Motor neuron (in vitro differentiated cells): ENCODE data around the gene ACTRT2. TPM values are rescaled to one million over a fixed set of nuclear protein-coding genes. Genes with fewer than 3 reads are reported as not detected.
A peak's percentile ranks its signal among the peaks of the same experiment; 100 is the strongest.

ENCODE experiments used
- ATAC-seq, 8 experiments: fragments of 200-7000 bp; cut with Tn5 transposase; replicated peaks in 6 of 8; 2 replicates each; pipeline ENCODE4 v1.8.0; 2021; ENCODE audit warnings: mild to moderate bottlenecking in 8 of 8, moderate library complexity in 8 of 8
- H3K27ac ChIP-seq, 2 donors: fragments of 250-450 bp; sonication (Bioruptor Pico); 2 replicates each; pipeline ENCODE4 v1.9.0; 2021; ENCODE audit warnings: antibody characterized with exemption in 2 of 2, mild to moderate bottlenecking in 2 of 2, moderate library complexity in 1 of 2
- H3K4me1 ChIP-seq, 2 donors: fragments of 250-450 bp; sonication (Bioruptor Pico); replicated peaks in 1 of 2; 2 replicates each; pipeline ENCODE4 v1.6.1; 2021; ENCODE audit warnings: antibody characterized with exemption in 2 of 2, mild to moderate bottlenecking in 2 of 2, moderate library complexity in 1 of 2
- H3K4me3 ChIP-seq, 5 donors: fragments of 250-450 bp; sonication (Bioruptor Pico); 2 replicates each; pipeline ENCODE4 v1.9.0; 2021; ENCODE audit warnings: antibody characterized with exemption in 5 of 5, mild to moderate bottlenecking in 5 of 5, moderate library complexity in 4 of 5
- WGBS, 10 experiments: fragments of 450-650 bp; shearing (Covaris generic); methylation state at CpG; one replicate each; pipeline ENCODE4 v1.0.0; 2022; 5-methylcytosine and 5-hydroxymethylcytosine counted together
- in situ Hi-C, 9 experiments: fragments of 400-800 bp; cut with MboI; loops; one replicate each; pipeline ENCODE4 v1.15.0; 2021; ENCODE audit warnings: low sequenced_read_pairs in 9 of 9, low pct_unique_long_range_greater_than_20kb in 2 of 9; ENCODE audit not compliant: unreplicated experiment in 9 of 9
- total RNA-seq, 8 experiments: library from RNA; unstranded; fragments of 300-600 nt; gene quantifications; 2 replicates each; pipeline versions ENCODE4 v1.2.3 to v1.2.4, GENCODE V29; 2022

ACTRT2 gene
- total RNA-seq, 8 experiments from 2014 or later = 0.36 to 0.57 TPM; not detected in 6

DNA sequence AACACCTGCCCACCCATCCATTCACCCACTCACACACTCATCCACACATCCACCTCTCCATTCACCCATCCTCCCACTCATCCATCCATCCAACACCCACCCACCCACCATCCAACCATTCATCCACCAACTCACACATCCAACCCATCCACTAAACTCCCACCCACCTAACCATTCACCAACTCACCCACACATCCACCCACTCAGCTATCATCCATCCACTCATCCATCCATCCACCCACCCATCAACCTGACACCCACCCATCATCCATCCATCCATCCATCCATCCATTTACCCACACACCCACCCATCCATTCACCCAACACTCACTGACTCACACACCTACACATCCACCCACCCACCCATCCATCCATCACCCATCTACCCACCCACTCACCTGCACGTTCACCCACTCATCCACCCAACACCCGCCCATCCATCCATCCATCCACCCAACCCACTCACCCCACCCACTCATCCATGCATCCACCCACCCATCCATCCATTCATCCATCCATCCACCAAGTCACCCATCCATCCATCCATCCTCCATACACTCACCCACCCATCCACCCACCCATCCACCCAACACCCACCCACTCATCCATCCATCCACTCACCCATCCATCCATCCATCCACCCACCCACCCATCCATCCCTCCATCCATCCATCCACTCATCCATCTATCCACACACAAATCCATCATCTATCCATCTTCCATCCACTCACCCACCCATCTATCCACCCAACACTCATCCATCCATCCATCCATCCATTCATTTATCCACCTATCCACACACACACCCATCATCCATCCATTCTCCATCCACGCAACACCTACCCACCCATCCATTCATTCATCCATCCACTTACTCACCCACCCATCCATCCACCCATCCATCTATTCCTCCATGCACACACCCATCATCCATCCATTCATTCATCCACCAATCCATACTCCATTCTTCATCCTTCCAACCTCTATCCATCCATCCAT is 30.3 kb downstream of the ACTRT2 start:
- in situ Hi-C loops = loop anchor here in 3 of 9 experiments (25.0 kb wide), 3 partner anchors 89 to 336 kb away; no protein-coding TSS in a partner anchor
- H3K27ac ChIP-seq = no peak overlapping the region

GRCh38 chr1:3052501-3052900 is 31.2 kb downstream of the ACTRT2 start:
- no peak for ATAC-seq
- WGBS, 10 experiments = 14 to 60% (median 43%) methylated on average over 1 to 4 of the region's 5 CpGs; no CpG with 5 or more reads in 7 of the 10 experiments
- Histone ChIP-seq H3K4me3 (no peak overlapping the region), H3K27ac (no peak overlapping the region), H3K4me1 (no peaks in the 10 kb centered on the region)
- in situ Hi-C loops = loop anchor here in 3 of 9 experiments (25.0 kb wide), 3 partner anchors 90 to 335 kb away; no protein-coding TSS in a partner anchor

More for the DNA sequence above, 30.3 kb downstream of the ACTRT2 start:
- no peak for ATAC-seq
- Histone ChIP-seq H3K4me3 (no peak overlapping the region), H3K4me1 (no peaks in the 10 kb centered on the region)
- 27 to 86% (median 79%) methylated on average over 1 of the region's 3 CpGs; no CpG with 5 or more reads in 2 of the 10 experiments for WGBS, 10 experiments

DNA sequence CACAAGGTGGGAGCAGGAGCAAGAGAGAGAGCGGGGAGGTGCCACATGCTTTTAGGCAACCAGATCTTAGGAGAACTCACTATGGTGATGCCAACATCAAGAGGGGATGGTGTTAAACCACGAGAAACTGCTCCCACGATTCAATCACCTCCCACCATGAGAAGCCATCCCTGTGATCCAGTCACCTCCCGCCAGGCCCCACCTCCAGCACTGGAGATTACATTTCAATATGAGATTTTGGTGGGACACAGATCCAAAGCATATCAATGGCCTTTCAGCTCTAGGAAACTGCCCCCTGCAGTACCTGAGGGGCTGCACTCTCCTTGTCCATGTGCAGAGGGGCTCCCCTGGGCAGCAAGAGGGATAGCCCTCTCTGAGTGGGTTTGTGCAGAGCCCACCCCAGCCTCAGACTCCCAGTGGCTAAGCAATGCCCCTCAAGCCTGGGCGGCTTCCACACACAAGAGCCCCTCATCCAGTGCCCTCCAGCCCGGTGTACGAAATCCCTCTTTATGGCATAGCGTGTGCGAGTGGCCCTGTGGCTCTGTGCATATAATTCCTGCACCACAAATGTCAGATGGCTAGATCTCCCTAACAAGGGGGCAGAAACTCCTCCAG is 32.2 kb downstream of the ACTRT2 start:
- Histone ChIP-seq H3K4me1 (no peaks in the 10 kb centered on the region), H3K4me3 (no peak overlapping the region), H3K27ac (no peak overlapping the region)
- ATAC-seq = no peak
- 7 to 88% (median 48%) methylated on average over 3 to 9 of the region's 9 CpGs; no CpG with 5 or more reads in 3 of the 10 experiments for WGBS, 10 experiments
- in situ Hi-C loops = loop anchor here in 3 of 9 experiments (25.0 kb wide), 3 partner anchors 91 to 334 kb away; no protein-coding TSS in a partner anchor

DNA sequence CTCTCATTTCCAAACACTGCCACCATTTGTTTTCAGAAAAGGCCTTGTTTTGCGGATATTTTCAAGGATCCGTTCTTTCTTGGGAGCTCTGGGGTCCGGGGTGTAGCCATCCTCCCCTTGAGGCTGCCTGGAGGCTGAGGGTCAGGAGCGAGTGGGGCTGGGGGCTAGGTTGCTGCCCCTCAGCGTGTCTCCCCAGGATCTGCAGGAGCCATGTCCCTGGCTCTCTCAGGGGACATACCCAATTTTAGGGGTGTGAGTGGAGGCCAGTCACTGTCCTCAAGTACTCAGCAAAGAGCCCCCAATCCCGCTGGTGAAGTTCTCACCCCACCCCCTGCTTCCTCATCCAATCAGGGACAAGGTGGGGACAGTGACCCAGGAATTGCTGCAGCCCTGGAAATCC is 32.7 kb downstream of the ACTRT2 start:
- 0 to 78% (median 20%) methylated on average over 1 to 5 of the region's 6 CpGs; no CpG with 5 or more reads in 3 of the 10 experiments for WGBS, 10 experiments
- H3K4me3 ChIP-seq = no peak overlapping the region
- in situ Hi-C loops = loop anchor here in 3 of 9 experiments (25.0 kb wide), 3 partner anchors 92 to 333 kb away; no protein-coding TSS in a partner anchor

DNA sequence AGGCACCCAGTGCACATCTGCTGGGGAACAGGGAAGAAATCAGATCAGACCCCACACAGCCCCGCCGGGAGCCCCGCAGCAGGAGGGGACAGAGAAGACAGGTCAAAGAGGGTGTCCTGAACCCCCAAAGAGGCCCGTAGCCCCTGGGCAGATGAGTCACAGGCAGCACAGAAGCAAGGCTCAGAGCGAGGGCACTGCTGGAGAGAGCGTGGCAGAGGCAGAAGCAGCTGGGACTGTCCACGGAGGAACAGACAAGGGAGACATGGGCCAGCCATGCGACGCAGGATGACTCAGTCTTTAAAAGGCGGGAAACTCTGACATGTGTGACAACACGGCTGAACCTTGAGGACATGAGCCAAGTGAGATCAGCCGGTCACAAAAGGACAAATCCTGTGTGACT is 33.2 kb downstream of the ACTRT2 start:
- in situ Hi-C loops = loop anchor here in 3 of 9 experiments (25.0 kb wide), 3 partner anchors 92 to 333 kb away; no protein-coding TSS in a partner anchor
- peak in 2 of 8 experiments; percentile 29 to 36 for ATAC-seq
- 47 to 100% (median 73%) methylated on average over 1 to 11 of the region's 12 CpGs; no CpG with 5 or more reads in 4 of the 10 experiments for WGBS, 10 experiments
- Histone ChIP-seq H3K4me3 (no peak overlapping the region), H3K4me1 (no peaks in the 10 kb centered on the region), H3K27ac (no peak overlapping the region)

More for the DNA sequence above, 32.7 kb downstream of the ACTRT2 start:
- ATAC-seq = no peak
- no peak overlapping the region for H3K27ac ChIP-seq
- H3K4me1 ChIP-seq = no peaks in the 10 kb centered on the region

- Histone ChIP-seq H3K27ac (no peak overlapping the region), H3K4me1 (no peaks in the 10 kb centered on the region), H3K4me3 (no peak overlapping the region)
- in situ Hi-C loops = loop anchor here in 3 of 9 experiments (25.0 kb wide), 3 partner anchors 93 to 332 kb away; no protein-coding TSS in a partner anchor
- WGBS, 10 experiments = 20 to 85% (median 55%) methylated on average over 1 to 7 of the region's 9 CpGs; no CpG with 5 or more reads in 6 of the 10 experiments
- no peak for ATAC-seq
These were observed 33.8 kb downstream of the ACTRT2 start for GRCh38 chr1:3055051-3055450.

GRCh38 chr1:3056641-3057040 is 35.4 kb downstream of the ACTRT2 start:
- WGBS, 10 experiments = 20 to 87% (median 39%) methylated on average over 1 to 5 of the region's 5 CpGs; no CpG with 5 or more reads in 7 of the 10 experiments
- Histone ChIP-seq H3K27ac (no peak overlapping the region), H3K4me3 (no peak overlapping the region), H3K4me1 (peaks cover 0 to 7% of the 10 kb centered on the region in 2 donors)
- in situ Hi-C loops = loop anchor here in 3 of 9 experiments (25.0 kb wide), 3 partner anchors 94 to 331 kb away; no protein-coding TSS in a partner anchor
- no peak for ATAC-seq

- H3K4me3 ChIP-seq = no peak overlapping the region
- no peak for ATAC-seq
- in situ Hi-C loops = loop anchor here in 3 of 9 experiments (25.0 kb wide), 3 partner anchors 96 to 329 kb away; no protein-coding TSS in a partner anchor
- H3K27ac ChIP-seq = no peak overlapping the region
- WGBS, 10 experiments = 0 to 86% (median 23%) methylated on average over 1 to 10 of the region's 10 CpGs
- H3K4me1 ChIP-seq = peaks cover 0 to 11% of the 10 kb centered on the region in 2 donors
These were observed 37.2 kb downstream of the ACTRT2 start for GRCh38 chr1:3058263-3059030.

DNA sequence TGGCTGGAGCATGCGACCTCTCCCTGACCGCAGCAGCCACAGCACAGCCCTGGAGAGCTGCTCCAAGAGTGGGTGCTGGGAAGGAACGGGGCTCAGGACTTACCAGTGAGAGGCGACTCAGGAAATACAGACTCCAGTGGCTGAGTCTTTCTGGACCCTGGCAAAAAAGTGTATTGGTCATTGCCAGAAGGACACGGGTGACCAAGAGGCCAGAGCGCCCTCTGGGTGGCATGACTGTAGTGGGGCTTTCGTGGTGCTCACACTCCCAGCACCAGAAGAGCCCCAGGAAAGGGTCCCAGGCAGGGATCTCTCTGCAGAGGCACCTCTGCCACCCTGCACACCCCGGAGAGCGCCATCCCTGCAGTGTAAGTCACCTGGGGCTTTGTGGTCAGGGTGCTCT is 38.9 kb downstream of the ACTRT2 start:
- WGBS, 10 experiments = 17 to 87% (median 70%) methylated on average over 1 to 4 of the region's 9 CpGs; no CpG with 5 or more reads in 4 of the 10 experiments
- Histone ChIP-seq H3K27ac (no peak overlapping the region), H3K4me3 (no peak overlapping the region), H3K4me1 (peaks cover 0 to 11% of the 10 kb centered on the region in 2 donors)
- no peak for ATAC-seq
- in situ Hi-C loops = loop anchor here in 3 of 9 experiments (25.0 kb wide), 3 partner anchors 98 to 327 kb away; no protein-coding TSS in a partner anchor

- peaks cover 0 to 11% of the 10 kb centered on the region in 2 donors for H3K4me1 ChIP-seq
- in situ Hi-C loops = loop anchor here in 3 of 9 experiments (25.0 kb wide), 3 partner anchors 99 to 326 kb away; no protein-coding TSS in a partner anchor
- peak in 3 of 8 experiments; percentile 85 to 93 (median 89) for ATAC-seq
- 10 to 68% (median 46%) methylated on average over 2 to 8 of the region's 15 CpGs; no CpG with 5 or more reads in 4 of the 10 experiments for WGBS, 10 experiments
- no peak overlapping the region for H3K27ac ChIP-seq
- no peak overlapping the region for H3K4me3 ChIP-seq
These were observed 39.6 kb downstream of the ACTRT2 start for GRCh38 chr1:3060601-3061551.

DNA sequence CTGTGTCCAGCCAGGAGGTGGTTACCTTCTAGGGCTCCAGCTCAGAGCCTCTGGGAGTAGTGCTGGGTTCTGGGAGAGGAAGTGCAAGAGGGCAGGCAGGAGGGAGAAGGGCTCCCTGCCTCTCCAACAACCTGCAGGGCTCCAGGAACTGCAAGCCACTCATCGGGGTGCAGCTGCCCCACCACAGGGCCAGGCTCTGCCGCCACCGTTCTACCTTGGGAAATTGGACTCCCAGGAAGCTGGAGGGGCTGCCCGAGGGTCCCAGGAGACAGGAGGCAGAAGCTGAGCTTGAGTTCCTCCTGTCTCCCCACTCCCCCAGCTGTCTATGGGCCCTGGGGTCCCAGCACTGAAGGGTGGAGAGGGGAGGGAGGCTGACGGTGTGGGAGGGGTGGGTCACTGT is 40.3 kb downstream of the ACTRT2 start:
- in situ Hi-C loops = loop anchor here in 3 of 9 experiments (25.0 kb wide), 3 partner anchors 99 to 326 kb away; no protein-coding TSS in a partner anchor

More for the DNA sequence above, 40.3 kb downstream of the ACTRT2 start:
- H3K4me1 ChIP-seq = peaks cover 0 to 11% of the 10 kb centered on the region in 2 donors
- ATAC-seq = no peak
- WGBS, 10 experiments = 33 to 40% methylated on average over 2 of the region's 5 CpGs; no CpG with 5 or more reads in 8 of the 10 experiments
- H3K27ac ChIP-seq = no peak overlapping the region
- no peak overlapping the region for H3K4me3 ChIP-seq
